ENCODE results near the gene KLB.

KLB gene

GRCh38 chr4:39495446-39496213 lies 88.9 kb downstream of the KLB start:
- in situ Hi-C loops (cut with MboI; ENCODE audit: low pct_unique_long_range_greater_than_20kb, low sequenced_read_pairs): no loop called here
- no peak for DNase-seq

GRCh38 chr4:39497909-39498726 lies 91.4 kb downstream of the KLB start:
- in situ Hi-C loops (cut with MboI; ENCODE audit: low pct_unique_long_range_greater_than_20kb, low sequenced_read_pairs): no loop called here
- no peak for DNase-seq

GRCh38 chr4:39498727-39499020 lies 91.9 kb downstream of the KLB start:
- no peak for DNase-seq
- in situ Hi-C loops (cut with MboI; ENCODE audit: low pct_unique_long_range_greater_than_20kb, low sequenced_read_pairs): no loop called here

Data from KBM-7 (cell line).